ENCODE results near the gene RUVBL2.
"Not testable (repeated sequence)": the region's sequence is repeated elsewhere in the genome, so short reads cannot be mapped to it uniquely, and the experiment has no call there.

- not testable (repeated sequence) for TF ChIP-seq CTCF (IDR thresholded peaks at IDR 0.05; ENCODE audit: poor library complexity, severe bottlenecking); RAD21 (conservative IDR thresholded peaks at IDR 0.05)
These were observed 35.0 kb downstream of the RUVBL2 start for GRCh38 chr19:49028686-49029085.

Data from neural cell (in vitro differentiated cells).